ENCODE data around the gene EEIG1. TPM values are rescaled to one million over a fixed set of nuclear protein-coding genes. Genes with fewer than 3 reads are reported as not detected.
A peak's percentile ranks its signal among the peaks of the same experiment; 100 is the strongest.

Gene EEIG1
- total and polyA plus RNA-seq, 2 donors (not counting 1 experiment from before 2014, with no cell fraction given) = 57.2 to 245 TPM

DNA sequence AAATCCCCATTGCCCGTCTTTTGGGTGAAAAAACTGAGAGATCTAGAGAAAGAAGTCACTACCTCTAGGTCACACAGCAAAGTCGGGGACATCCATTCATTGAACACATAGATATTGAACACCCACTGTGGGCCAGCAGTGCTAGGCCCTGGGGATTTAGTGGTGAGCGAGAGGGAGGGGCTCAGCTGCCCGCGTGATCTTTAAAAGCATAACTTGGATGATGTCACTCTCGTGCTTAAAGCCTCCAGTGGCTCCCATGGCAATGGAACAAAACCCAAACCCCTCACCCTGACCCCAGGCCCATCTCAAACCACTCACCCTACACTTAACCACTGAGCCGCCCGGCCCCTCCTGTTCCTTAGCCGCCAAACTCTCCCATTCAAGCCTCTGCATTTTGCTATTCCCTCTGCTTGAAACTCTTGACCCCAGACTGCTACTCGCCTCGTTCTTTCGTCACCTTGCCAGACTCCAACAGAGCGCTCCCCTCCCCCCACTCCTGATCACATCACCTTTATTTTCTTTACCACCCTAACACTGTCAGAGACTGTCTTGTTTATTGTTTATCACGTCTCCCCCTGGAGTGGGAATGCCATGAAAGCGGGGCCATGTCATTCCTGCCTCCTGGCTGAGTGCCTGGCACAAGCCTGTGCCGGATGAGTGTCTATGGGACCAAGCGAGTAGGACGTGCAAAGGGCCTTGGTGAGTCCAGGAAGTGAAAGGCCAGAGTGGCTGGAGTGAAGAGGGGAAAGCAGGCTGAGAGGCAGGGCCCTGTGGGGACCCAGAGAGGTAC lies 49.5 kb downstream of the EEIG1 start:
- Histone ChIP-seq H3K79me2 (ENCODE audit: control insufficient read depth, insufficient read depth, low read length) (peaks cover 28% of the 10 kb centered on the region), H3K4me1 (ENCODE audit: control insufficient read depth in 2 of 2, insufficient read depth in 2 of 2, low read length in 2 of 2) (peaks cover 39 to 48% of the 10 kb centered on the region in 2 donors), H3K9me3 (ENCODE audit: control extremely low read depth in 1 of 3, control insufficient read depth in 2 of 3, insufficient read depth in 1 of 3, low read length in 2 of 3) (peaks cover 0 to 3% (median 0%) of the 10 kb centered on the region in 3 donors), H4K20me1 (ENCODE audit: control insufficient read depth, insufficient read depth, low read length, poor library complexity, severe bottlenecking) (peaks cover 16% of the 10 kb centered on the region), H3K36me3 (replicated peaks in 1 of 2; ENCODE audit: control extremely low read depth in 1 of 2, control insufficient read depth in 1 of 2, extremely low read depth in 1 of 2, insufficient read depth in 2 of 2, low read length in 1 of 2) (peaks cover 0 to 10% of the 10 kb centered on the region in 2 experiments), H3K4me3 (ENCODE audit: control extremely low read depth in 1 of 5, extremely low read depth in 1 of 5, insufficient read depth in 1 of 5, low read depth in 2 of 5, low read length in 4 of 5) (peak overlapping the region; percentile 31 to 78 (median 64)), H3K27ac (ENCODE audit: low read length in 2 of 2) (no peak overlapping the region), H3K27me3 (replicated peaks in 1 of 4; ENCODE audit: control extremely low read depth in 1 of 4, control insufficient read depth in 3 of 4, insufficient read depth in 4 of 4, low read length in 3 of 4) (peaks cover 0 to 29% (median 11%) of the 10 kb centered on the region in 4 experiments), H2AFZ (ENCODE audit: insufficient read depth, low read depth, low read length, poor library complexity, severe bottlenecking) (peak overlapping the region; percentile 78), H3K4me2 (replicated peaks; ENCODE audit: low read depth, low read length, poor library complexity, severe bottlenecking) (peak overlapping the region; percentile 89), H3K9ac (ENCODE audit: low read length) (peak overlapping the region; percentile 69)
- Mint-ChIP-seq H3K4me1 (peaks cover 50% of the 10 kb centered on the region), H3K27me3 (peaks cover 3% of the 10 kb centered on the region), H3K9me3 (ENCODE audit: insufficient read depth) (no peaks in the 10 kb centered on the region), H3K27ac (peak overlapping the region; percentile 73), H3K4me3 (peak overlapping the region; percentile 86)
- ChIA-PET CTCF (interaction anchor here (0.6 to 3.2 kb wide), 5 partner anchors 10 to 155 kb away, joined by 3 to 12 read pairs (median 4); no protein-coding TSS in a partner anchor), POLR2A (interaction anchor here (0.6 to 0.7 kb wide), 2 partner anchors 50 to 52 kb away, joined by 3 to 7 read pairs; partner anchors contain the start of gene EEIG1)
- intact Hi-C loops (cut with micrococcal nuclease) = no loop called here
- 54% methylated on average over 12 of the region's 18 CpGs for WGBS (ENCODE audit: insufficient coverage)
- DNase-seq (peak; percentile 78), ATAC-seq (ENCODE audit: low read depth) (peak; percentile 50)
- TF ChIP-seq EZH2 (IDR thresholded peaks at IDR 0.05; ENCODE audit: borderline replicate concordance, insufficient read depth, low read depth, low read length, poor library complexity, severe bottlenecking) = no peak
- TF ChIP-seq, protein P1, sequence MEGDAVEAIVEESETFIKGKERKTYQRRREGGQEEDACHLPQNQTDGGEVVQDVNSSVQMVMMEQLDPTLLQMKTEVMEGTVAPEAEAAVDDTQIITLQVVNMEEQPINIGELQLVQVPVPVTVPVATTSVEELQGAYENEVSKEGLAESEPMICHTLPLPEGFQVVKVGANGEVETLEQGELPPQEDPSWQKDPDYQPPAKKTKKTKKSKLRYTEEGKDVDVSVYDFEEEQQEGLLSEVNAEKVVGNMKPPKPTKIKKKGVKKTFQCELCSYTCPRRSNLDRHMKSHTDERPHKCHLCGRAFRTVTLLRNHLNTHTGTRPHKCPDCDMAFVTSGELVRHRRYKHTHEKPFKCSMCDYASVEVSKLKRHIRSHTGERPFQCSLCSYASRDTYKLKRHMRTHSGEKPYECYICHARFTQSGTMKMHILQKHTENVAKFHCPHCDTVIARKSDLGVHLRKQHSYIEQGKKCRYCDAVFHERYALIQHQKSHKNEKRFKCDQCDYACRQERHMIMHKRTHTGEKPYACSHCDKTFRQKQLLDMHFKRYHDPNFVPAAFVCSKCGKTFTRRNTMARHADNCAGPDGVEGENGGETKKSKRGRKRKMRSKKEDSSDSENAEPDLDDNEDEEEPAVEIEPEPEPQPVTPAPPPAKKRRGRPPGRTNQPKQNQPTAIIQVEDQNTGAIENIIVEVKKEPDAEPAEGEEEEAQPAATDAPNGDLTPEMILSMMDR (IDR thresholded peaks at IDR 0.05) = no peak

Other genes starting within 250 kb of the EEIG1 start
- gene TOR2A, start 245.7 kb downstream of the EEIG1 start, total RNA-seq = 14.3 and 15.8 TPM in 2 replicates
- gene TOR2A, start 245.7 kb downstream of the EEIG1 start, polyA plus RNA-seq = 19.1 and 26.5 TPM in 2 replicates
- gene SH2D3C, start 202.3 kb downstream of the EEIG1 start, total RNA-seq = 66.3 and 70.1 TPM in 2 replicates
- gene SH2D3C, start 202.3 kb downstream of the EEIG1 start, polyA plus RNA-seq = 67.6 and 85.5 TPM in 2 replicates
- 167 and 176 TPM in 2 replicates for gene CDK9, start 195.0 kb downstream of the EEIG1 start, total RNA-seq
- 145 and 163 TPM in 2 replicates for gene CDK9, start 195.0 kb downstream of the EEIG1 start, polyA plus RNA-seq
- gene FPGS, start 178.1 kb downstream of the EEIG1 start, total RNA-seq = 136 and 137 TPM in 2 replicates
- gene FPGS, start 178.1 kb downstream of the EEIG1 start, polyA plus RNA-seq = 89.9 and 103 TPM in 2 replicates
- 12.6 and 14.0 TPM in 2 replicates for gene ENG, start 126.3 kb downstream of the EEIG1 start, total RNA-seq
- 3.5 and 5.4 TPM in 2 replicates for gene ENG, start 126.3 kb downstream of the EEIG1 start, polyA plus RNA-seq
- gene AK1, start 103.3 kb downstream of the EEIG1 start, total RNA-seq = 31.8 and 35.0 TPM in 2 replicates
- gene AK1, start 103.3 kb downstream of the EEIG1 start, polyA plus RNA-seq = 28.0 and 33.6 TPM in 2 replicates
- gene ST6GALNAC6, start 81.4 kb downstream of the EEIG1 start, total RNA-seq = 126 and 136 TPM in 2 replicates
- gene ST6GALNAC6, start 81.4 kb downstream of the EEIG1 start, polyA plus RNA-seq = 54.7 and 68.0 TPM in 2 replicates
- 198 and 199 TPM in 2 replicates for gene ST6GALNAC4, start 63.9 kb downstream of the EEIG1 start, total RNA-seq
- gene ST6GALNAC4, start 63.9 kb downstream of the EEIG1 start, polyA plus RNA-seq = 80.5 and 98.8 TPM in 2 replicates
- 1.4 and 2.1 TPM in 2 replicates for gene PIP5KL1, start 50.2 kb downstream of the EEIG1 start, total RNA-seq
- gene PIP5KL1, start 50.2 kb downstream of the EEIG1 start, polyA plus RNA-seq = 0.75 and 0.88 TPM in 2 replicates
- 42.9 and 45.9 TPM in 2 replicates for gene DPM2, start 43.1 kb downstream of the EEIG1 start, total RNA-seq
- 19.4 and 34.1 TPM in 2 replicates for gene DPM2, start 43.1 kb downstream of the EEIG1 start, polyA plus RNA-seq
- 11.4 and 12.9 TPM in 2 replicates for gene NAIF1, start 86.3 kb upstream of the EEIG1 start, total RNA-seq
- 12.6 and 16.6 TPM in 2 replicates for gene NAIF1, start 86.3 kb upstream of the EEIG1 start, polyA plus RNA-seq
- gene SLC25A25, start 87.2 kb upstream of the EEIG1 start, total RNA-seq = 12.1 and 12.4 TPM in 2 replicates
- gene SLC25A25, start 87.2 kb upstream of the EEIG1 start, polyA plus RNA-seq = 18.6 and 45.4 TPM in 2 replicates
- 68.0 and 77.8 TPM in 2 replicates for gene PTGES2, start 146.7 kb upstream of the EEIG1 start, total RNA-seq
- gene PTGES2, start 146.7 kb upstream of the EEIG1 start, polyA plus RNA-seq = 103 and 113 TPM in 2 replicates
- not detected in 2 replicates for gene LCN2, start 168.5 kb upstream of the EEIG1 start, total RNA-seq
- not detected in 2 replicates for gene LCN2, start 168.5 kb upstream of the EEIG1 start, polyA plus RNA-seq
- gene BBLN, start 179.3 kb upstream of the EEIG1 start, total RNA-seq = 38.2 and 44.3 TPM in 2 replicates
- 101 and 148 TPM in 2 replicates for gene BBLN, start 179.3 kb upstream of the EEIG1 start, polyA plus RNA-seq
- gene CIZ1, start 210.6 kb upstream of the EEIG1 start, total RNA-seq = 160 and 169 TPM in 2 replicates
- gene CIZ1, start 210.6 kb upstream of the EEIG1 start, polyA plus RNA-seq = 77.5 and 79.9 TPM in 2 replicates
- 1.3 and 1.9 TPM in 2 replicates for gene DNM1, start 222.4 kb upstream of the EEIG1 start, total RNA-seq
- gene DNM1, start 222.4 kb upstream of the EEIG1 start, polyA plus RNA-seq = 0.63 and 1.2 TPM in 2 replicates

Measured in B cell (primary cell).